CD14-positive monocyte (primary cell): ENCODE results near the gene LXN. TPM values are rescaled to one million over a fixed set of nuclear protein-coding genes. Genes with fewer than 3 reads are reported as not detected.

ENCODE experiments used
- DNase-seq, 3 donors: peaks; one replicate each; pipeline ENCODE4 v3.0.0-alpha.2; 2011 to 2022
- H2AFZ ChIP-seq: 2 replicates; pipeline ENCODE4 v1.6.0; 2012; ENCODE audit warnings: mild to moderate bottlenecking, low read depth, low read length, inconsistent platforms; ENCODE audit not compliant: insufficient read depth, poor library complexity, severe bottlenecking
- H3K27ac ChIP-seq, 2 donors: 1 replicate in 1 of 2; 2 replicates in 1 of 2; pipeline ENCODE4 v1.5.1; 2012 to 2013; ENCODE audit warnings: low read length in 2 of 2, control low read depth in 1 of 2, inconsistent platforms in 1 of 2, low read depth in 1 of 2, mild to moderate bottlenecking in 1 of 2
- H3K27me3 ChIP-seq, 2 donors: one replicate each; pipeline versions ENCODE4 v1.6.0 to v1.6.1; 2011 to 2013; ENCODE audit warnings: low read length in 2 of 2; ENCODE audit not compliant: control insufficient read depth in 2 of 2, insufficient read depth in 2 of 2
- H3K36me3 ChIP-seq, 2 donors: replicated peaks in 1 of 2; 1 replicate in 1 of 2; 2 replicates in 1 of 2; pipeline versions ENCODE4 v1.5.1 to v1.6.1; 2012 to 2013; ENCODE audit warnings: low read length in 2 of 2, control low read depth in 1 of 2, inconsistent platforms in 1 of 2, mild to moderate bottlenecking in 1 of 2; ENCODE audit not compliant: insufficient read depth in 2 of 2, control insufficient read depth in 1 of 2
- H3K4me1 ChIP-seq, 2 donors: 1 replicate in 1 of 2; 2 replicates in 1 of 2; pipeline versions ENCODE4 v1.5.1 to v1.6.1; 2012 to 2013; ENCODE audit warnings: low read length in 2 of 2, control low read depth in 1 of 2, inconsistent platforms in 1 of 2, mild to moderate bottlenecking in 1 of 2, moderate library complexity in 1 of 2; ENCODE audit not compliant: insufficient read depth in 2 of 2, control insufficient read depth in 1 of 2
- H3K4me2 ChIP-seq: replicated peaks from 2 replicates; pipeline ENCODE3; 2012; ENCODE audit warnings: low read length, moderate library complexity, mild to moderate bottlenecking; ENCODE audit not compliant: poor library complexity, severe bottlenecking; ENCODE audit errors: extremely low read depth
- H3K4me3 ChIP-seq, 3 experiments: fragments of 200-600 bp in 1 of 3; sonication (generic) in 1 of 3; replicated peaks in 1 of 3; 1 replicate in 2 of 3; 2 replicates in 1 of 3; pipeline ENCODE4 v1.5.1; 2011 to 2013; ENCODE audit warnings: low read length in 3 of 3, mild to moderate bottlenecking in 3 of 3, control low read depth in 2 of 3, low read depth in 2 of 3, inconsistent platforms in 1 of 3, moderate library complexity in 1 of 3
- H3K79me2 ChIP-seq: 2 replicates; pipeline ENCODE4 v1.6.0; 2012; ENCODE audit warnings: mild to moderate bottlenecking, control low read depth, inconsistent platforms, low read length, moderate library complexity; ENCODE audit not compliant: insufficient read depth
- H3K9ac ChIP-seq: 2 replicates; pipeline ENCODE4 v1.6.0; 2017; ENCODE audit warnings: low read length, mild to moderate bottlenecking; ENCODE audit not compliant: insufficient read depth, poor library complexity, severe bottlenecking
- H3K9me3 ChIP-seq, 2 donors: replicated peaks in 1 of 2; 1 replicate in 1 of 2; 2 replicates in 1 of 2; pipeline versions ENCODE4 v1.5.1 to v1.6.1; 2012 to 2013; ENCODE audit warnings: low read length in 2 of 2, control low read depth in 1 of 2; ENCODE audit not compliant: control insufficient read depth in 1 of 2, insufficient read depth in 1 of 2
- H4K20me1 ChIP-seq: 2 replicates; pipeline ENCODE4 v1.6.0; 2012; ENCODE audit warnings: mild to moderate bottlenecking, low read length, control low read depth, moderate library complexity; ENCODE audit not compliant: insufficient read depth
- H3K27ac Mint-ChIP-seq, 7 donors: one replicate each; pipeline ENCODE4 v1.8.0; 2020; ENCODE audit warnings: mild to moderate bottlenecking in 7 of 7, mixed read lengths in 7 of 7, moderate library complexity in 6 of 7, inconsistent platforms in 2 of 7
- H3K27me3 Mint-ChIP-seq, 3 donors: one replicate each; pipeline ENCODE4 v1.8.0; 2021 to 2022; ENCODE audit warnings: low read depth in 3 of 3, mild to moderate bottlenecking in 3 of 3, mixed read lengths in 3 of 3, moderate library complexity in 3 of 3, inconsistent platforms in 1 of 3
- H3K36me3 Mint-ChIP-seq, 2 donors: one replicate each; pipeline ENCODE4 v1.8.0; 2020; ENCODE audit warnings: mixed read lengths in 2 of 2, inconsistent platforms in 1 of 2, mild to moderate bottlenecking in 1 of 2
- H3K4me1 Mint-ChIP-seq: one replicate; pipeline ENCODE4 v1.8.0; 2020; ENCODE audit warnings: mild to moderate bottlenecking, mixed read lengths
- H3K4me3 Mint-ChIP-seq, 2 donors: one replicate each; pipeline ENCODE4 v1.8.0; 2020; ENCODE audit warnings: mild to moderate bottlenecking in 2 of 2, mixed read lengths in 2 of 2, moderate library complexity in 1 of 2
- H3K9me3 Mint-ChIP-seq, 7 donors: one replicate each; pipeline ENCODE4 v1.8.0; 2020 to 2022; ENCODE audit warnings: mixed read lengths in 7 of 7, mild to moderate bottlenecking in 6 of 7, moderate library complexity in 6 of 7, inconsistent platforms in 2 of 7
- WGBS: methylation state at CpG from one replicate; pipeline ENCODE4 v1.1.5; 2013; ENCODE audit warnings: missing lambda C conversion rate; ENCODE audit not compliant: insufficient coverage; 5-methylcytosine and 5-hydroxymethylcytosine counted together
- intact Hi-C, 2 donors: fragments of 100-400 bp; cut with micrococcal nuclease; formaldehyde crosslinking; loops; one replicate each; pipeline versions ENCODE4 v1.15.0 to v1.15.1; 2023
- polyA plus RNA-seq, 3 donors: library from polyadenylated mRNA; depleted of rRNA in 1 of 3; unstranded in 2 of 3; stranded (reverse) in 1 of 3; fragments of 300-500 nt in 2 of 3; fragments of >200 nt in 1 of 3; fragmentation: Illumina TruSeq in 2 of 3; gene quantifications; 1 replicate in 2 of 3; 2 replicates in 1 of 3; pipeline ENCODE4 v1.2.3, GENCODE V29; 2012 to 2021
- TF ChIP-seq, protein P1 (sequence below): fragments of 200-600 bp; IDR thresholded peaks from one replicate; pipeline ENCODE4 v1.8.0; 2022; ENCODE audit warnings: antibody characterized with exemption, mild to moderate bottlenecking

LXN gene
- polyA plus RNA-seq, 3 donors: 2.6 to 10.0 (median 7.6) TPM

DNA sequence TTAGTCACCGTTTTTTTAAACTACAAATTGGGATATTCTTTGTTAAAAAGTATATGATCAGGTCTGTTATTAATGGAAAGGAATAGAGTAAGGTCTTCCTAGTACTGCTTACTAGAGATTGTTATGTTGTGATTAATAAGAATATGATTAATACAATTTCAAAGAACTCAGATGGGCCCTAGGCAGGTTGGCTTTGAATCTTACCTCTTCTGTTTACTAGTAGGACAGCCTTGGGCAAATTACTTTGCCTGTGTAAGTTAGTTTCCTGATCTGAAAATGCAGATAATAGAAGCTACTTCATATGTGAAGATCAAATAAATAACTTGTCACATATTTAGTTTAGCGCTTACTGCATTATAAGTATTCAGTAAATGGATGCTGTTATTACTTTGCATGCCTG, 21.3 kb downstream of the LXN start:
- WGBS: no CpG with 5 or more reads among the region's 2 CpGs
- no peaks in the 10 kb centered on the region for H3K27me3 ChIP-seq
- H3K36me3 ChIP-seq: peaks cover 81 to 96% of the 10 kb centered on the region in 2 donors

DNA sequence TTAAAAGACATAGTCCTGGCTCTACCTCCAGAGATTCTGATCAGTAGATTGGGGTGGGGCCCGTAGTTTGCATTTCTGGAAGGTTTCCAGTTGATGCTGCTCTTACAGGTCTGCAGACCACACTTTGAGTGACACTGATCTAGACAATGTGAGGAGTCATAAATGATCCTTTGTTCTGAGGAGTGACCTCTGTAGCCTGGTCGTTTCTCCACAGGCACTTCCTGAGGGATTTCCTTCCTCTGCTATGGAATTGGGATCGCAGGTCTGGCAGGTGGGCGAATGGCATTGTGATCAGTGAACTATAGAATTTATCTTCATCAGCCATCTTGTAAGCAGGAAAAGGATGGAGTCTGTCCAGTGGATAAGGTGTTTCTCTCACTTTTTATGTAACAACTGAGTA, 22.7 kb downstream of the LXN start:
- H3K4me3 Mint-ChIP-seq: no peak overlapping the region
- no peak overlapping the region for H3K4me3 ChIP-seq
- WGBS: 100% methylated on average over 1 of the region's 4 CpGs
- no peak for DNase-seq
- H3K9ac ChIP-seq: no peak overlapping the region
- TF ChIP-seq, protein P1, sequence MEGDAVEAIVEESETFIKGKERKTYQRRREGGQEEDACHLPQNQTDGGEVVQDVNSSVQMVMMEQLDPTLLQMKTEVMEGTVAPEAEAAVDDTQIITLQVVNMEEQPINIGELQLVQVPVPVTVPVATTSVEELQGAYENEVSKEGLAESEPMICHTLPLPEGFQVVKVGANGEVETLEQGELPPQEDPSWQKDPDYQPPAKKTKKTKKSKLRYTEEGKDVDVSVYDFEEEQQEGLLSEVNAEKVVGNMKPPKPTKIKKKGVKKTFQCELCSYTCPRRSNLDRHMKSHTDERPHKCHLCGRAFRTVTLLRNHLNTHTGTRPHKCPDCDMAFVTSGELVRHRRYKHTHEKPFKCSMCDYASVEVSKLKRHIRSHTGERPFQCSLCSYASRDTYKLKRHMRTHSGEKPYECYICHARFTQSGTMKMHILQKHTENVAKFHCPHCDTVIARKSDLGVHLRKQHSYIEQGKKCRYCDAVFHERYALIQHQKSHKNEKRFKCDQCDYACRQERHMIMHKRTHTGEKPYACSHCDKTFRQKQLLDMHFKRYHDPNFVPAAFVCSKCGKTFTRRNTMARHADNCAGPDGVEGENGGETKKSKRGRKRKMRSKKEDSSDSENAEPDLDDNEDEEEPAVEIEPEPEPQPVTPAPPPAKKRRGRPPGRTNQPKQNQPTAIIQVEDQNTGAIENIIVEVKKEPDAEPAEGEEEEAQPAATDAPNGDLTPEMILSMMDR: no peak
- no peak overlapping the region for H3K27ac ChIP-seq
- H2AFZ ChIP-seq: no peak overlapping the region
- H3K36me3 Mint-ChIP-seq: peaks cover 73 to 77% of the 10 kb centered on the region in 2 donors
- no peaks in the 10 kb centered on the region for H3K9me3 Mint-ChIP-seq
- intact Hi-C loops: no loop called here
- H3K4me1 Mint-ChIP-seq: peaks cover 11% of the 10 kb centered on the region
- H3K79me2 ChIP-seq: peaks cover 21% of the 10 kb centered on the region
- H3K27me3 Mint-ChIP-seq: no peaks in the 10 kb centered on the region
- H3K27ac Mint-ChIP-seq: peak overlapping the region in 1 of 7 donors; percentile 55
- peaks cover 7 to 8% of the 10 kb centered on the region in 2 donors for H3K4me1 ChIP-seq
- H3K4me2 ChIP-seq: no peak overlapping the region
- H3K36me3 ChIP-seq: peaks cover 74 to 86% of the 10 kb centered on the region in 2 donors
- H3K9me3 ChIP-seq: no peaks in the 10 kb centered on the region
- no peaks in the 10 kb centered on the region for H4K20me1 ChIP-seq
- no peaks in the 10 kb centered on the region for H3K27me3 ChIP-seq

More for the DNA sequence above, 21.3 kb downstream of the LXN start:
- intact Hi-C loops: no loop called here
- H3K36me3 Mint-ChIP-seq: peaks cover 76 to 90% of the 10 kb centered on the region in 2 donors
- Histone ChIP-seq H3K79me2 (peaks cover 8% of the 10 kb centered on the region), H3K4me1 (no peaks in the 10 kb centered on the region), H3K27ac (no peak overlapping the region), H2AFZ (no peak overlapping the region), H3K9ac (no peak overlapping the region), H3K4me3 (no peak overlapping the region), H3K4me2 (no peak overlapping the region), H4K20me1 (no peaks in the 10 kb centered on the region), H3K9me3 (no peaks in the 10 kb centered on the region)
- no peak overlapping the region for H3K4me3 Mint-ChIP-seq
- H3K27me3 Mint-ChIP-seq: no peaks in the 10 kb centered on the region
- TF ChIP-seq, protein P1: no peak
- peaks cover 2% of the 10 kb centered on the region for H3K4me1 Mint-ChIP-seq
- no peak overlapping the region for H3K27ac Mint-ChIP-seq
- no peak for DNase-seq
- H3K9me3 Mint-ChIP-seq: no peaks in the 10 kb centered on the region
